NB4 (cell line): ENCODE data around the gene EEA1.

ENCODE experiments used
- MYC ChIP-seq: IDR thresholded peaks from 2 replicates; pipeline ENCODE4 v1.6.1; 2011; ENCODE audit warnings: low read depth, low read length
- POLR2A ChIP-seq: IDR thresholded peaks from 2 replicates; pipeline ENCODE4 v1.6.1; 2011; ENCODE audit warnings: mild to moderate bottlenecking; ENCODE audit not compliant: insufficient read length; ENCODE audit errors: extremely low read depth
- TF ChIP-seq, protein P1 (sequence below): IDR thresholded peaks from one replicate; pipeline ENCODE4 v1.5.1; 2012; ENCODE audit warnings: low read depth, low read length
- TF ChIP-seq, protein P2 (sequence below): IDR thresholded peaks from 2 replicates; pipeline ENCODE4 v1.6.1; 2011; ENCODE audit warnings: low read depth, low read length

GRCh38 chr12:92844151-92844763 lies 84.8 kb downstream of the EEA1 start:
- TF ChIP-seq, protein P1, sequence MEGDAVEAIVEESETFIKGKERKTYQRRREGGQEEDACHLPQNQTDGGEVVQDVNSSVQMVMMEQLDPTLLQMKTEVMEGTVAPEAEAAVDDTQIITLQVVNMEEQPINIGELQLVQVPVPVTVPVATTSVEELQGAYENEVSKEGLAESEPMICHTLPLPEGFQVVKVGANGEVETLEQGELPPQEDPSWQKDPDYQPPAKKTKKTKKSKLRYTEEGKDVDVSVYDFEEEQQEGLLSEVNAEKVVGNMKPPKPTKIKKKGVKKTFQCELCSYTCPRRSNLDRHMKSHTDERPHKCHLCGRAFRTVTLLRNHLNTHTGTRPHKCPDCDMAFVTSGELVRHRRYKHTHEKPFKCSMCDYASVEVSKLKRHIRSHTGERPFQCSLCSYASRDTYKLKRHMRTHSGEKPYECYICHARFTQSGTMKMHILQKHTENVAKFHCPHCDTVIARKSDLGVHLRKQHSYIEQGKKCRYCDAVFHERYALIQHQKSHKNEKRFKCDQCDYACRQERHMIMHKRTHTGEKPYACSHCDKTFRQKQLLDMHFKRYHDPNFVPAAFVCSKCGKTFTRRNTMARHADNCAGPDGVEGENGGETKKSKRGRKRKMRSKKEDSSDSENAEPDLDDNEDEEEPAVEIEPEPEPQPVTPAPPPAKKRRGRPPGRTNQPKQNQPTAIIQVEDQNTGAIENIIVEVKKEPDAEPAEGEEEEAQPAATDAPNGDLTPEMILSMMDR, result no peak
- no peak for TF ChIP-seq POLR2A
- TF ChIP-seq, protein P2, sequence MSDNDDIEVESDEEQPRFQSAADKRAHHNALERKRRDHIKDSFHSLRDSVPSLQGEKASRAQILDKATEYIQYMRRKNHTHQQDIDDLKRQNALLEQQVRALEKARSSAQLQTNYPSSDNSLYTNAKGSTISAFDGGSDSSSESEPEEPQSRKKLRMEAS, result no peak
- no peak for TF ChIP-seq MYC
